ELR (cell line): ENCODE results near the gene DNAH12.

Experiments used
- DNase-seq: peaks from one replicate; pipeline ENCODE4 v3.0.0-alpha.2; 2015; ENCODE audit warnings: low read depth

Gene DNAH12, protein sequence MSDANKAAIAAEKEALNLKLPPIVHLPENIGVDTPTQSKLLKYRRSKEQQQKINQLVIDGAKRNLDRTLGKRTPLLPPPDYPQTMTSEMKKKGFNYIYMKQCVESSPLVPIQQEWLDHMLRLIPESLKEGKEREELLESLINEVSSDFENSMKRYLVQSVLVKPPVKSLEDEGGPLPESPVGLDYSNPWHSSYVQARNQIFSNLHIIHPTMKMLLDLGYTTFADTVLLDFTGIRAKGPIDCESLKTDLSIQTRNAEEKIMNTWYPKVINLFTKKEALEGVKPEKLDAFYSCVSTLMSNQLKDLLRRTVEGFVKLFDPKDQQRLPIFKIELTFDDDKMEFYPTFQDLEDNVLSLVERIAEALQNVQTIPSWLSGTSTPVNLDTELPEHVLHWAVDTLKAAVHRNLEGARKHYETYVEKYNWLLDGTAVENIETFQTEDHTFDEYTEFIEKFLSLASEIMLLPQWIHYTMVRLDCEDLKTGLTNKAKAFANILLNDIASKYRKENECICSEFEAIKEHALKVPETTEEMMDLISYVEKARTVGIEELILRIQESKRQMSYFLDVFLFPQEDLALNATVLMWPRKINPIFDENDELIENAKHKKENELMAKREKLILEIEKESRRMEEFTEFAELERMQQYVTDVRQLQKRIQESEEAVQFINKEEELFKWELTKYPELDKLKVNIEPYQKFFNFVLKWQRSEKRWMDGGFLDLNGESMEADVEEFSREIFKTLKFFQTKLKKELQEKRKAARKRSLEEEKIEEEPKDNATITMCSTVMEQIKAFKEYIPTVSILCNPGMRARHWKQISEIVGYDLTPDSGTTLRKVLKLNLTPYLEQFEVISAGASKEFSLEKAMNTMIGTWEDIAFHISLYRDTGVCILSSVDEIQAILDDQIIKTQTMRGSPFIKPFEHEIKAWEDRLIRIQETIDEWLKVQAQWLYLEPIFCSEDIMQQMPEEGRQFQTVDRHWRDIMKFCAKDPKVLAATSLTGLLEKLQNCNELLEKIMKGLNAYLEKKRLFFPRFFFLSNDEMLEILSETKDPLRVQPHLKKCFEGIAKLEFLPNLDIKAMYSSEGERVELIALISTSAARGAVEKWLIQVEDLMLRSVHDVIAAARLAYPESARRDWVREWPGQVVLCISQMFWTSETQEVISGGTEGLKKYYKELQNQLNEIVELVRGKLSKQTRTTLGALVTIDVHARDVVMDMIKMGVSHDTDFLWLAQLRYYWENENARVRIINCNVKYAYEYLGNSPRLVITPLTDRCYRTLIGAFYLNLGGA (N-terminal part only)

GRCh38 chr3:57544181-57545125 is at the start of gene DNAH12:
DNAH12 (minus strand) TSS chr3:57544344; CDS start chr3:57542870, 1,474 bp downstream.
- DNase-seq: peak; percentile 50

DNA sequence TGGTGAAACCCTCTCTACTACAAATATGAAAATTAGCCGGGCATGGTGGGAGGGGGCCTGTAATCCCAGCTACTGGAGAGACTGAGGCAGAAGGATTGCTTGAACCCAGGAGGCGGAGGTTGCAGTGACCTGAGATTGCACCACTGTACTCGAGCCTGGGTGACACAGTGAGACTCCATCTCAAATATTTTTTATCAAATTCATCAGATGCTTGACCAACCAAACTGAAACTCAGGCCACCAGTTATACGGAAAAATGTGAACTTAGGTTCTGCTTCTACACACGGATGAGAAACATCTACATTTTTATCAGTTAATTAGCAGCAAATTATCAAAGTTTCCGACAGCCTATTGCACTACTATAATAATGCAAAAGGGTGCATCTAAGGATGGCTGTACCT is 48.2 kb upstream of the DNAH12 start:
- DNase-seq: no peak

DNA sequence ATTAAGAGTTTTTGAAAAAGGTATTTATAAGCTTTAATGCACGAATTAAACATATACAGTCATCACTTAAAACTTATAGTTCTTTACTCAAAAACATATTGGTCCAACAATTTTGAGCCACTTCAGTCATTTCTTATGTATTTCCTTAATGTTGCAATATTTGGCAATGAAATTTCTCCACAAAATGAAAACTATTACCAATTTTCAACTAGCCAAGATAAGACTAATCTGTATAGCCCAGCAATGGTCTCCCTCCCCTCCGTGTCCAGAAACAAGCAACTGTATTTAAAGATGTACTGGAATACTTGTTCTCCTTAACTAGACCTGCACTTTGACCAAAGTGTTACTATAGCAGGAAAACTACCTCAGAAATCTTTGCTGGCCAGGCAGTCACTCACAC is 43.8 kb upstream of the DNAH12 start:
- no peak for DNase-seq

GRCh38 chr3:57586778-57587177 is 42.6 kb upstream of the DNAH12 start:
- no peak for DNase-seq

- DNase-seq: no peak
Measured at GRCh38 chr3:57583544-57583943, 39.4 kb upstream of the DNAH12 start.

DNA sequence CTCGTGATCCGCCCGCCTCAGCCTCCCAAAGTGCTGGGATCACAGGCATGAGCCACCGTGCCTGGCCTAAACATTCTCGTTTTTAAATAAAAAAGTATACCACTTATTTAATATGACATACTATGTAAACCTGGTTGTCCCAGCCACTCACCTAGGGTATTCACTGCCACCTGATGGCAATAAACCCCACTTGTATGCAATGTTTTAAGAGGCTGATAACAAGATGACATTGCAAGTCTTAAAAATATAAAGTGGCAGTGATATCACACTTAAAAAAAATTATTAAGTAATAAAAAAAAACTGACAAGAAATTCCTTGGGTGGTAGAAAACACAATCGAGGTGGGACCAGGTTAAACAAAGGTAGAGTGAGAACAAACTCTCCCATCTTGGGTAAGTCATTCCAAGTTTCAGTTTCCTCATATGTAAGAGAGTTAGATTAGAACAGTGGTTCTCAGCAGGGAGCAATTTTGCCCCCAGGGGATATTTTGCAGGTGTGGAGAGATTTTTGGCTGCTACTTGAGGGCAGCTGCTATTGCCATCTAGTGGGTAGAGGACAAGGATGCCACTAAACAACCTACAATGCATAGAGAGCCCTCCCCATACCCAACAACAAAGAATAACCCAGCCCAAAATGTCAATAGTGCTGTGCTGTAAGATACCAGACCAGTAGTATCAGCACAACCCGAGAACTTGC is 38.5 kb upstream of the DNAH12 start:
- peak; percentile 46 for DNase-seq

DNA sequence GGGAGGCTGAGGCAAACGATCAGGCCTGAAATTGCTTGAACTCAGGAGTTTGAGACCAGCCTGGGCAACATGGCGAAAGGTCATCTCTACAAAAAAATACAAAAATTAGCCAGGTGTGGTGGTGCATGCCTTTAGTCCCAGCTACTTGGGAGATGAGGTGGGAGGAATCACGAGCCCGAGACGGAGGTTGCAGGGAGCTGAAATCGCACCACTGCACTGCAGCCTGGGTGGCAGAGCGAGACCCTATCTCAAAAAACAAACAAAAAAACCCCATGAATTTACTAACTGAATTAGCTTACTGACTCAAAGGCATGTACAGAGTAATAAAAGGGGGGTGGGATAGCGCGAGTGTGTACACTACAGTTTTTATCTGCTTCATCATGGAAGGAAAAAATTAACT is 33.7 kb upstream of the DNAH12 start:
- DNase-seq: no peak

DNA sequence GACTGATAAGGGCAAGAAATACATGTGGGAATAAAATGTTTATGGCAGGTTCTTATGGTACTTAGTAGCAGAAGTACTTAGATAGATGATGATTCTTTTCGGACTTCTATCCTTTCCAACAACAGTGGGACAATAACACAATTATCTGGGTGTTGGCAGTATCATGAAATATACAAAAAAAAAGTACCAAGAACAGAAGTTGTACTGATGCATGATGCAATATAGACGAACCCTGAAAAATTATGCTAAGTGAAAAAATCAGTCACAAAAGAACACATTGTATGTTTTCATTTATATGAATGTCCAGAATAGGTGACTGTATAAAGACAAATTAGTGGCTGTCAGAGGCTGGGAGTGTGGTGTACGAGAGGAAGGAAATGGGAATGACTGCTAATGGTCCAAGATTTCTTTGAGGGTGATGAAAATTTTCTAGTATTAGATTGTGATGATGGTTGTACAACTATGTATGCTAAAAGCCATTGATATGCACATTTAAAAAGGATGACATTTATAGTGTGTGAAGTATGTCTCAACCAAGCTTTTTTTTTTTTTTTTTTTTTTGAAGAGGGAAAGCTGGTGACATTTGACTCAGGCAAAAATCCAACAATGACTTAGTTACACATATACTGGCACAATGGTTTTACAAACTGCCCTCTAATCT is 32.0 kb upstream of the DNAH12 start:
- no peak for DNase-seq

DNA sequence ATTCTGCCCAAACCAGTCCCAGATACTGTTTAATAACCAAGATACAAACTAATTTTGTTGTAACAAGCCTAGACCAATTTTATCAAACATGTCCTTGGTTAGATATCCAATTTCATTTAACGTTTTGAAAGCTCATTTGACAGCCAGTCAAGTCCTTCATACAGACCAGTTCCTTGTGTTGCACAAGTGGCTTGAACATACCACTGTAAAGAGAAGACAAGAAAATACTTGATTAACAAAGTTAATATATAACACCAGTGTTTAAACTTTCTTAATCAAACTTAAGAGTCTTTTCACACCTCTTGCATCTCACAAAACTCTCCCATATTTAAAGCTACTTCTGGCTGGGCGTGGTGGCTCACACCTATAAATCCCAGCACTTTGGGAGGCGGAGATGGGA is 28.0 kb upstream of the DNAH12 start:
- no peak for DNase-seq

GRCh38 chr3:57570878-57571277 is 26.7 kb upstream of the DNAH12 start:
- DNase-seq: no peak

DNA sequence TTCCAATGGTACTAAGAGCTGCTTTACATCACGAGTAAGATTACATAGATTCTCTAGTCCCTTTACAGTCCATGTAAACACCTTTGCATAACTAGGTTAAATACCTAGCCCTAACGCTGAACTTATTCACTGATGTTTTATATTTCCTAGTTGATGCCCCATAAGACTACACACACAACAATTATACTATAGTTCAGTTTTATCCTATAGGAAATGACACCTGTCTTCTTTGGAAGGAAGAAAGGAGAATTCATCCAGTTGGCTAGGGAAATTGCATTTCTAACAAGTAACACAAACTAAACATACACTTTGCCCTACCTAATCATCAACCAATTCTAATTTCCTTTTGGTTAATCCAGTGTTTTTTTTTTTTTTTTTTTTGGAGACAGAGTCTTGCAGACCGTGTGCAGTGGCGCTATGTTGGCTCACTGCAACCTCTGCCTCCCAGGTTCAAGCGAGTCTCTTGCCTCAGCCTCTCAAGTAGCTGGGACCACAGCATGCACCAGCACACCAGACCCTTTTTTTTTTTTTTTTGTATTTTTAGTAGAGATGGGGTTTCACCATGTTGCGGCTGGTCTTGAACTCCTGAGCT is 25.8 kb upstream of the DNAH12 start:
- no peak for DNase-seq

DNA sequence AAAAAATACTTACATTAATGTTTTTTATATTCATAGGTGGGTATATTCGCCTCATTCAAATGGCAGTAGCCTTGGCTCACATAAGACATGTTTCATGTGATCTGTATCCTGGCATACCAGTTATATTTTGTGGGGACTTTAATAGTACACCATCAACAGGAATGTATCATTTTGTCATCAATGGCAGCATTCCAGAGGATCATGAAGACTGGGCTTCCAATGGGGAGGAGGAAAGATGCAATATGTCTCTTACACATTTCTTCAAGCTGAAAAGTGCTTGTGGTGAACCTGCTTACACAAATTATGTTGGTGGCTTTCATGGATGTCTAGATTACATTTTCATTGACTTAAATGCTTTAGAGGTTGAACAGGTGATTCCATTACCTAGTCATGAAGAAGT is 15.4 kb upstream of the DNAH12 start:
- DNase-seq: peak; percentile 48

- peak; percentile 70 for DNase-seq
Measured at GRCh38 chr3:57557085-57557537, 13.0 kb upstream of the DNAH12 start.

- DNase-seq: peak; percentile 48
Measured at GRCh38 chr3:57556459-57557084, 12.4 kb upstream of the DNAH12 start.

- peak; percentile 93 for DNase-seq
Measured at GRCh38 chr3:57555738-57556458, 11.8 kb upstream of the DNAH12 start, which contains the start of gene PDE12. PDE12 (plus strand) TSS chr3:57556274; CDS start chr3:57556380, 106 bp downstream.

GRCh38 chr3:57555306-57555705 is 11.2 kb upstream of the DNAH12 start:
- no peak for DNase-seq

DNA sequence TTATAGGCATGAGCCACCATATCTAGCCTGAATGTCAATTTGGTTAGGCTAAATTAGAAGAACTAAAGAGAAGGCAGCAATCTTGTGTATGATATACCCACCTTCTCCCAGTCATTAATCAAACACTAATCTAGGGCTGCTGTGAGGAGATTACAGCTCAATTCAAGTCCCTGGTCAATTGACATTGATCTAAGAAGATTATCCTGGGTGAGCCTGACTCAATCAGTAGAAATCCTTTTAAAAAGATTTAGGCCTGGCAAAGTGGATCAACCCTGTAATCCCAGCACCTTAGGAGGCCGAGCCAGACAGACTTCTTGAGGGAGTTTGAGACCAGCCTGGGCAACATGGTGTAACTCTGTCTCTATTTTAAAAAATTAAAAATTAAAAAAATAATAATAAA is 2.5 kb upstream of the DNAH12 start:
- no peak for DNase-seq

DNA sequence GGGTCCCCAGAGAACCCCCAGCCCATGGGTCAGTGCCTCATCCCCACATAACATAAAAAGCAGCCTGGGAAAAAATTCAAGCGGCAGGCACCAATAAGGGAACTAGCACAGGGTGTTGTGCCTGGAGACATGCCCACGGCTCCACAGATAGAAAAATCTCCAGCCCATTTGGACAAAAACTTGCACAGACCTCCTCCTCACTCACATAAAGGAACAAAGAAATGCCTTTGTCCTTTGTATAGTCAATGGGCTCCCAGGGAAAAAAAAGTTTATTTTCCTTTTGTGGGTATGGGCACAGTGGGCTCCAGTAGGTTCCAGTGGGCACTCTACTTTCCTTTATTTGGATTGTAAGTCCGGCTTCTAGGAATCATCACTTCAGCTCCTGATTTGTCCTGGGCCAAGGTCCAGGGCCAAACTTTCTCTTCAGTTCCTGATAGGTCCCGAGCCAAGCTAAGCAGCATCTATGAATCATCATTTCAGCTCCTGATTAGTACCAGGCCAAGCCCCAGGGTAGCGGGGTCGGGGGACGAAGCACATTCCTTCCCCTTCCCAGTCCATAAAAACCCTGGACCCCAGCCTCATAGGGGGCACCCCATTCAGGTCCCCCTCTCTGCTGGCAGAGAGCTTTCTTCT is 1.6 kb upstream of the DNAH12 start:
- DNase-seq: no peak
